Measurements from ENCODE around the gene WNT5A. TPM values are rescaled to one million over a fixed set of nuclear protein-coding genes. Genes with fewer than 3 reads are reported as not detected.

WNT5A gene
- total and polyA plus RNA-seq, 2 donors (not counting 1 experiment from before 2014, with no cell fraction given) = not detected

GRCh38 chr3:55416331-55416821, 70.7 kb downstream of the WNT5A start:
- no peaks in the 10 kb centered on the region for H3K27me3 Mint-ChIP-seq
- ChIA-PET CTCF (no interaction called here), POLR2A (no interaction called here)
- no peak for DNase-seq
- TF ChIP-seq EZH2 (IDR thresholded peaks at IDR 0.05; ENCODE audit: borderline replicate concordance, insufficient read depth, low read depth, low read length, poor library complexity, severe bottlenecking) (no peak), CTCF (IDR thresholded peaks at IDR 0.05) (no peak)
- 100% methylated on average over 1 of the region's 3 CpGs for WGBS (ENCODE audit: insufficient coverage)
- Histone ChIP-seq H3K4me2 (replicated peaks; ENCODE audit: low read depth, low read length, poor library complexity, severe bottlenecking) (no peak overlapping the region), H3K4me3 (ENCODE audit: control extremely low read depth in 1 of 5, extremely low read depth in 1 of 5, insufficient read depth in 1 of 5, low read depth in 2 of 5, low read length in 4 of 5) (no peak overlapping the region), H3K9ac (ENCODE audit: low read length) (no peak overlapping the region), H3K36me3 (replicated peaks in 1 of 2; ENCODE audit: control extremely low read depth in 1 of 2, control insufficient read depth in 1 of 2, extremely low read depth in 1 of 2, insufficient read depth in 2 of 2, low read length in 1 of 2) (no peaks in the 10 kb centered on the region), H3K27me3 (replicated peaks in 1 of 4; ENCODE audit: control extremely low read depth in 1 of 4, control insufficient read depth in 3 of 4, insufficient read depth in 4 of 4, low read length in 3 of 4) (no peaks in the 10 kb centered on the region), H3K79me2 (ENCODE audit: control insufficient read depth, insufficient read depth, low read length) (no peaks in the 10 kb centered on the region), H3K9me3 (ENCODE audit: control extremely low read depth in 1 of 3, control insufficient read depth in 2 of 3, insufficient read depth in 1 of 3, low read length in 2 of 3) (peaks cover 0 to 2% (median 0%) of the 10 kb centered on the region in 3 donors), H2AFZ (ENCODE audit: insufficient read depth, low read depth, low read length, poor library complexity, severe bottlenecking) (no peak overlapping the region), H3K4me1 (ENCODE audit: control insufficient read depth in 2 of 2, insufficient read depth in 2 of 2, low read length in 2 of 2) (no peaks in the 10 kb centered on the region), H4K20me1 (ENCODE audit: control insufficient read depth, insufficient read depth, low read length, poor library complexity, severe bottlenecking) (no peaks in the 10 kb centered on the region), H3K27ac (ENCODE audit: low read length in 2 of 2) (no peak overlapping the region)
- intact Hi-C loops (cut with micrococcal nuclease) = no loop called here
- ATAC-seq (ENCODE audit: low read depth) = no peak
- no peak overlapping the region for H3K27ac Mint-ChIP-seq
- no peak overlapping the region for H3K4me3 Mint-ChIP-seq
- H3K9me3 Mint-ChIP-seq (ENCODE audit: insufficient read depth) = peaks cover 8% of the 10 kb centered on the region
- H3K4me1 Mint-ChIP-seq = no peaks in the 10 kb centered on the region
